Measurements from ENCODE around the gene LGR5.

GRCh38 chr12:71567537-71567936, 127.9 kb downstream of the LGR5 start:
- no peak for TF ChIP-seq CTCF (IDR thresholded peaks at IDR 0.05)
- TF ChIP-seq POLR2A (IDR thresholded peaks at IDR 0.05): no peak

All from thyroid gland (tissue), 4 donors.